ENCODE measurements around the gene PPP4R2. TPM values are rescaled to one million over a fixed set of nuclear protein-coding genes. Genes with fewer than 3 reads are reported as not detected.

The PPP4R2 gene, protein sequence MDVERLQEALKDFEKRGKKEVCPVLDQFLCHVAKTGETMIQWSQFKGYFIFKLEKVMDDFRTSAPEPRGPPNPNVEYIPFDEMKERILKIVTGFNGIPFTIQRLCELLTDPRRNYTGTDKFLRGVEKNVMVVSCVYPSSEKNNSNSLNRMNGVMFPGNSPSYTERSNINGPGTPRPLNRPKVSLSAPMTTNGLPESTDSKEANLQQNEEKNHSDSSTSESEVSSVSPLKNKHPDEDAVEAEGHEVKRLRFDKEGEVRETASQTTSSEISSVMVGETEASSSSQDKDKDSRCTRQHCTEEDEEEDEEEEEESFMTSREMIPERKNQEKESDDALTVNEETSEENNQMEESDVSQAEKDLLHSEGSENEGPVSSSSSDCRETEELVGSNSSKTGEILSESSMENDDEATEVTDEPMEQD
- total RNA-seq = 10 to 100 TPM; 80.0 to 80.9 TPM

DNA sequence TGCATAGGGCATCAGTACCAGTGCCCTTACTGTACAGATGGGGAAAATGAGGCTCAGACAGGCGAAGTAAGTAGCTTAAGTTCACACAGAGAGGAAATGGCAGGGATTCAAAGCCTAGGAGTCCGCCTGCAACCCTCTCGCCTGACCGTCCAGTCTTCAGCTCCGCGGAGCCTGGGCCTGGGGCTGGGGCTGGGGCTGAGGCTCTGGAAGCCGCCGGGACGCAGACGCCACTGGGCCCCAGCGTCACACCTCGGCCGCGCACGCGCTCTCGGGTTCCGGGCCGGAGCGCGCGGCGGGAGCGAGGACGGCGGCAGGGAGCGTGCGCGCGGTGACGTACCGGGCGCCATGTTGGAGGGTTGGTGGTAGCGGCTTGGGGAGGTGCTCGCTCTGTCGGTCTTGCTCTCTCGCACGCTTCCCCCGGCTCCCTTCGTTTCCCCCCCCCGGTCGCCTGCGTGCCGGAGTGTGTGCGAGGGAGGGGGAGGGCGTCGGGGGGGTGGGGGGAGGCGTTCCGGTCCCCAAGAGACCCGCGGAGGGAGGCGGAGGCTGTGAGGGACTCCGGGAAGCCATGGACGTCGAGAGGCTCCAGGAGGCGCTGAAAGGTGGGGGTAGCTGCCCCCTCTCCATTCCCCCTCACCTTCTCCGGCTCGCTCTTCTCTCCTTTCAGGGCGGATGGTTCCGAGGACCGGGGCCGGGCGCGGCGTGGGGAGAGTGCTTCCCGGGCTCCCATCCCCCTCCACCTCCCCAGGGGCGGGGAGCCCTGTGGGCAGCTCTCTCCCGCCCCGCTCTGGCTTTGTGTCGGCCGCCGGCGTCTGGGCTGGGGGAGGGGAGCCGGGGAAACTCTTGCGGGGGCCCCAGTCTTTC lies at the start of gene PPP4R2:
TSS of gene PPP4R2 (plus strand) at position 339 of the 861 bp plus-strand sequence. CDS start at position 566, 227 bp downstream.
- ATAC-seq = peak; percentile 87
- no peaks in the 10 kb centered on the region for H3K27me3 Mint-ChIP-seq (ENCODE audit: low read depth)
- H3K27ac Mint-ChIP-seq = peak within 1 kb of the TSS; percentile 93
- ChIA-PET POLR2A (interaction anchor here (0.7 to 1.7 kb wide), 11 partner anchors 12 to 149 kb away, joined by 3 to 6 read pairs (median 3); partner anchors contain the start of gene SHQ1), CTCF (interaction anchor here (0.6 to 4.8 kb wide), 8 partner anchors 10 to 174 kb away, joined by 3 to 55 read pairs (median 4); no protein-coding TSS in a partner anchor)
- no peaks in the 10 kb centered on the region for H3K9me3 Mint-ChIP-seq (ENCODE audit: insufficient read depth)
- H3K4me3 Mint-ChIP-seq = peak within 1 kb of the TSS; percentile 86
- peaks cover 28% of the 10 kb centered on the region for H3K36me3 Mint-ChIP-seq (ENCODE audit: low read depth)
- DNase-seq = peak; percentile 93
- peaks cover 31% of the 10 kb centered on the region for H3K4me1 Mint-ChIP-seq (ENCODE audit: low read depth)

DNA sequence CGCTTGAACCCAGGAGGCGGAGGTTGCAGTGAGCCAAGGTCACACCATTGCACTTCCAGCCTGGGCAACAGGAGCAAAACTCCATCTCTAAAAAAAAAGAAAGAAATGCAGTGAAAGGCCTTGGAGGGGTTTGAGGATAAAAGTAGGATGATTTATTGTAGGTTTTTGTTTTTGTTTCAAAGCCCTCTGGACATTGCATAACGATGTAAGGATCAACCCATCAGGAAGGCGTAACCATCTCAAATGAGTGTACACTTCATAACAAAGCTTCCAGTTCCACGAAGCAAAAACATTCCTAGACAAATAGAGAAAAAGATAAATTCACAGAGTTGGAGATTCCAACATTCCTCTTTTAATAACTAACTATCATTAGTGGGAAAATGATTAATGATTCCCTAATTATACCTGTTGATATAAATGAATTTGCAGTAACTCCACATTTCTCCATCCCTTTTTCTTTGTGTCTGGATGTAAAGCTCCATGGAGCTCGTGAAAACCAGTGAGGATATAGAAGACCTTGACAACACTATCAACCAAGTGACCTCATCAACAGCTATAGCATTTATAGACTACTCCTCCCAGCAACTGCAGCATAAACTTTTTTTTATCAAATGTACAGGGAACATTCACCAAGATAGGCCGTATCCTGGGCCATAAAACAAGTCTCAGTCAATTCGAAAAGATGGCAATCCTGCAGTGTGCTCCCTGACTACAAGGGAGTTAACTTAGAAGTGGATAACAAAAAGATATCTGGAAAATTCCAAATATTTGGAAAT lies 48.7 kb upstream of the PPP4R2 start:
- ATAC-seq = no peak
- no peak overlapping the region for H3K27ac Mint-ChIP-seq
- H3K27me3 Mint-ChIP-seq (ENCODE audit: low read depth) = no peaks in the 10 kb centered on the region
- H3K4me1 Mint-ChIP-seq (ENCODE audit: low read depth) = peaks cover 27% of the 10 kb centered on the region
- POLR2A ChIA-PET = no interaction called here
- H3K4me3 Mint-ChIP-seq = no peak overlapping the region
- CTCF ChIA-PET = interaction anchor here (1.1 to 4.8 kb wide), 2 partner anchors 108 to 139 kb away, joined by 3 to 37 read pairs; no protein-coding TSS in a partner anchor
- no peaks in the 10 kb centered on the region for H3K9me3 Mint-ChIP-seq (ENCODE audit: insufficient read depth)
- DNase-seq = no peak
- H3K36me3 Mint-ChIP-seq (ENCODE audit: low read depth) = no peaks in the 10 kb centered on the region

DNA sequence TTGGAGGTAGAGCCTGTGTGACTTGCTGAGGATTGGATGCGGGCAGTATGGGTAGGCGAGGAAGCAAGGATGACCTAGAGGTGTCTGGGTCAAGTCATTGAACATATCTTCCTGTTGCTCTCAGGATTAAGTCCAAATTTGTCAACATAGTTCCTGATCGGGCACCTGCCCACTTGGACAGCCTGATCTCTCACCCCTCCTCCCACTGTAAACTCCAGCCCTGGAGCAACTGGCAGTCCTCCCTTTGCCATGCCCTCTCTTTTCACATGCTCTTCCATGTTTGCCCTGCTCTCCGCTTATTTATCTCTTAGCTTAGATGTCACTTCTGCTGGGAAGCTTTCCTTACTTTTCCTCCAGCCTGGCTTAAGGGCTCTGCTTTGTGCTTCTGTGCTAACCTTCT lies 47.6 kb upstream of the PPP4R2 start:
- ChIA-PET CTCF (interaction anchor here (1.1 kb wide), 1 partner anchor 108 kb away, joined by 3 read pairs; no protein-coding TSS in a partner anchor), POLR2A (no interaction called here)
- Mint-ChIP-seq H3K4me1 (ENCODE audit: low read depth) (peaks cover 27% of the 10 kb centered on the region), H3K27me3 (ENCODE audit: low read depth) (no peaks in the 10 kb centered on the region), H3K36me3 (ENCODE audit: low read depth) (no peaks in the 10 kb centered on the region), H3K9me3 (ENCODE audit: insufficient read depth) (no peaks in the 10 kb centered on the region), H3K27ac (no peak overlapping the region), H3K4me3 (no peak overlapping the region)
- ATAC-seq = no peak
- no peak for DNase-seq

DNA sequence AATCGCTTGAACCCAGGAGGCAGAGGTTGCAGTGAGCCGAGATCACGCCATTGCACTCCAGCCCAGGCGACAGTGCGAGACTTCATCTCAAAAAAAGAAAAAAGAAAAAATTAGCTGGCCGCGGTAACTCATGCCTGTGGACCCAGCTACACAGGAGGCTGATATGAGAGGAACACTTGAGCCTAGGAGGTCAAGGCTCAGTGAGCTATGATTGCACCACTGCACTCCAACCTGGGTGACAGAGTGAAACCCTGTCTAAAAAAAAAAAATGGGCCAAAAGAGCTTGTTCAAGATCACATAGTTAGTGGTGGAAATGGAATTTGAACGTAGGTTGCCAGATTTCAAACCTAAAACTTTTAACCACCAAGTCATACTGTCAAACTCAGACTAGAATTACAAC lies 46.2 kb upstream of the PPP4R2 start:
- ATAC-seq = no peak
- no peaks in the 10 kb centered on the region for H3K9me3 Mint-ChIP-seq (ENCODE audit: insufficient read depth)
- no peak overlapping the region for H3K27ac Mint-ChIP-seq
- ChIA-PET CTCF (no interaction called here), POLR2A (interaction anchor here (1.0 kb wide), 1 partner anchor 46 kb away, joined by 4 read pairs; no protein-coding TSS in a partner anchor)
- H3K27me3 Mint-ChIP-seq (ENCODE audit: low read depth) = peaks cover 2% of the 10 kb centered on the region
- peaks cover 25% of the 10 kb centered on the region for H3K4me1 Mint-ChIP-seq (ENCODE audit: low read depth)
- no peak overlapping the region for H3K4me3 Mint-ChIP-seq
- H3K36me3 Mint-ChIP-seq (ENCODE audit: low read depth) = no peaks in the 10 kb centered on the region
- no peak for DNase-seq

DNA sequence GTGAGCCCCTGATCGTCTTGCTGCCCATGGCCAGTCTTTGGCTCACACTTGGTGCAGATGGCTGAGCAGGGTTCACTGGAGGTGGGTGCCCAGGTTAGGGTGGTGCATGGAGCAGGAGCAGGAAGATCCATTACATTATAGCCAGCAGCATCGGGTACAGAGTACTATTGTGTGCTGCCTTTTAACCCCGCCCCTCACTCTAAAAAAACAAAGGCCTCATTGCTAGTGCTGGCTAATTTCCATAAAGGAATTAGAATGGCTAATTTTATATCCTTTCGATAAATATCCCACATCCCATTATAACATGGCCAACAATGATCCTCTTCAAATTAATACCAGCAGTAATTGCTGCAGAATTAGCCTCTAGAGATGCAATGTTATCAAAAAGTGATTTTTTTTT lies 45.8 kb upstream of the PPP4R2 start:
- POLR2A ChIA-PET = interaction anchor here (1.0 kb wide), 1 partner anchor 45 kb away, joined by 4 read pairs; no protein-coding TSS in a partner anchor
- Mint-ChIP-seq H3K9me3 (ENCODE audit: insufficient read depth) (no peaks in the 10 kb centered on the region), H3K27me3 (ENCODE audit: low read depth) (peaks cover 2% of the 10 kb centered on the region), H3K4me1 (ENCODE audit: low read depth) (peaks cover 21% of the 10 kb centered on the region), H3K4me3 (no peak overlapping the region), H3K36me3 (ENCODE audit: low read depth) (no peaks in the 10 kb centered on the region), H3K27ac (no peak overlapping the region)
- ATAC-seq (no peak), DNase-seq (no peak)
- CTCF ChIA-PET = no interaction called here

DNA sequence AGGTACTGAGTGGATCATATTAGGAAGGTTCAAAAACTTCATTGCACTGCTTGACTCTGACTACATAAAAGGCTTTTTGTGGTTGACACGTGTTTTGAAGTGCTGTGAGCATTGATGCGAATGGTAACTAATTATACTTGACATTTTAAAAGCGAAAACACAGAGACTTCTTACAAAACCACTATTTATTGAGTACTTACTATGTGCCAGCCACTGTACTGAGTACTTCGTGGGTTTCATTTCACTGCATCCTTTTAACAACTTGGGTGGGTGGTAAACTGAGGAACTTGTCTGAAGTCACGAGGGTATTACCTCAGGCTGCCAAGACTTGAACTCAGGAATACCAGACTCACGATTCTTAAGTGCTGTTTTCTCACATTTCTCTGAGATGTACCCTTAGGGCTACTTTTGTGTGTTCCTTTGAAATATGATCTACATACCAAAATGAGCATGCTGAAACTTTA lies 45.3 kb upstream of the PPP4R2 start:
- CTCF ChIA-PET = interaction anchor here (0.8 kb wide), 1 partner anchor 46 kb away, joined by 5 read pairs; no protein-coding TSS in a partner anchor
- H3K36me3 Mint-ChIP-seq (ENCODE audit: low read depth) = no peaks in the 10 kb centered on the region
- H3K9me3 Mint-ChIP-seq (ENCODE audit: insufficient read depth) = no peaks in the 10 kb centered on the region
- ATAC-seq (no peak), DNase-seq (no peak)
- POLR2A ChIA-PET = no interaction called here
- no peak overlapping the region for H3K4me3 Mint-ChIP-seq
- peaks cover 20% of the 10 kb centered on the region for H3K4me1 Mint-ChIP-seq (ENCODE audit: low read depth)
- H3K27me3 Mint-ChIP-seq (ENCODE audit: low read depth) = peaks cover 2% of the 10 kb centered on the region
- no peak overlapping the region for H3K27ac Mint-ChIP-seq

DNA sequence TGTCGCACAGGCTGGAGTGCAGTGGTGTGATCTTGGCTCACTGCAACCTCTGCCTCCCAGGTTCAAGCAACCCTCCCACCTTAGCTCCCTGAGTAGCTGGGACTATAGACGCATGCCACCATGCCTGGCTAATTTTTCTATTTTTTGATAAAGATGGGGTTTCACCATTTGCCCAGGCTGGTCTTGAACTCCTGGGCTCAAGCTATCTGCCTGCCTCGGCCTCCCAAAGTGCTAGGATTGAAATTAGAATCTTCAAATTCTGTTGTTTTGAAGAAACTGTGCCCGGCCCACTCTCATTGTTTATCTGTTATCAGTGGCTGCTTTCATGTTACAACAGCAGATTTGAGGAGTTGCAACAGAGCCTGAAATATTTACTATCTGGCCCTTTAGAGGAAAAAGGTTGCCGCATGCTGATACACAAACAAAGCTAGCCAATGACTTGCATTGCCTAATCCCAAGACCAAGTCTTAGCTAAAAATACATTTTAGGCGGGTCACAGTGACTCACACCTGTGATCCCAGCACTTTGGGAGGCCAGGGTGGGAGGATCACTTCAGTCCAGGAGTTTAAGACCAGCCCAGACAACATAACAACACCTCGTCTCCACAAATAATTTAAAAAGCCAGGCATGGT lies 43.2 kb upstream of the PPP4R2 start:
- no peak overlapping the region for H3K27ac Mint-ChIP-seq
- H3K9me3 Mint-ChIP-seq (ENCODE audit: insufficient read depth) = no peaks in the 10 kb centered on the region
- no peaks in the 10 kb centered on the region for H3K36me3 Mint-ChIP-seq (ENCODE audit: low read depth)
- H3K4me1 Mint-ChIP-seq (ENCODE audit: low read depth) = peaks cover 20% of the 10 kb centered on the region
- no peak for DNase-seq
- ChIA-PET POLR2A (no interaction called here), CTCF (interaction anchor here (1.0 to 1.8 kb wide), 3 partner anchors 103 kb away, joined by 3 to 10 read pairs (median 4); no protein-coding TSS in a partner anchor)
- no peak overlapping the region for H3K4me3 Mint-ChIP-seq
- peaks cover 2% of the 10 kb centered on the region for H3K27me3 Mint-ChIP-seq (ENCODE audit: low read depth)
- ATAC-seq = no peak

DNA sequence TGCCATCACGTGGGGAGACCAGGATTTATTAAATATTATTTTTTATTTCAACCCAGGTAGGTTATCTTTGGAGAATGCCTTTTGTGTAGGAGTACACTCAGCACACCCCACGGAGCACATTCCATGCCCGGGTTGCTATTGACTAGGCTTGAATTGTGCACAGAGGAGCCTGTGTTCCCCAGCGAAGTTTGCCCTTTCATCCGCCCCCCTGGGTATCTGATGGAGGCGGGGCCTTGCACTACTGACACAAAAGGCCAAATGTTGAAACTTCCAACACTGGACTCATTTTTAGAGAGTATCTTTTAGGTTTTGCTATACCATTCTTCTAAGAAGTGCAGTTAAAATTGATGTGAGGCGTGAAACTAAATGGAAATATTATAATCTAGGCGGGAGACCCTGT lies 39.3 kb upstream of the PPP4R2 start:
- H3K9me3 Mint-ChIP-seq (ENCODE audit: insufficient read depth) = no peaks in the 10 kb centered on the region
- CTCF ChIA-PET = no interaction called here
- ATAC-seq = no peak
- H3K4me1 Mint-ChIP-seq (ENCODE audit: low read depth) = peaks cover 11% of the 10 kb centered on the region
- H3K36me3 Mint-ChIP-seq (ENCODE audit: low read depth) = no peaks in the 10 kb centered on the region
- H3K4me3 Mint-ChIP-seq = no peak overlapping the region
- peaks cover 2% of the 10 kb centered on the region for H3K27me3 Mint-ChIP-seq (ENCODE audit: low read depth)
- no peak overlapping the region for H3K27ac Mint-ChIP-seq
- DNase-seq = no peak
- POLR2A ChIA-PET = no interaction called here

DNA sequence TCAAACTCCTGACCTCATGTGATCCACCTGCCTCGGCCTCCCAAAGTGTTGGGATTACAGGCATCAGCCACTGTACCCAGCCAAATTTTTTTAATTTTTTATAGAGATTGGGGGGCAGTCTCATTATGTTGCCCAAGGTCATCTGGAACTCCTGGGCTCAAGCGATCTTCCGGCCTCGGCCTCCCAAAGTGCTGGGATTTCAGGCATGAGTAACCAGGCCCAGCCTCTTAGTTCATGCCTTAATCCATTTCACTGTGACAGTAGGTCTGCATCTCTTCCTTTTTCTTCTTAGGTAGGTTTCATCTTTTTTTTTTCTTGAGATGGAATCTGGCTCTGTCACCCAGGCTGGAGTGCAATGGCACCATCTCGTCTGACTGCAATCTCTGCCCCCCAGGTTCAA lies 37.3 kb upstream of the PPP4R2 start:
- no peak for ATAC-seq
- CTCF ChIA-PET = no interaction called here
- H3K27ac Mint-ChIP-seq = no peak overlapping the region

DNA sequence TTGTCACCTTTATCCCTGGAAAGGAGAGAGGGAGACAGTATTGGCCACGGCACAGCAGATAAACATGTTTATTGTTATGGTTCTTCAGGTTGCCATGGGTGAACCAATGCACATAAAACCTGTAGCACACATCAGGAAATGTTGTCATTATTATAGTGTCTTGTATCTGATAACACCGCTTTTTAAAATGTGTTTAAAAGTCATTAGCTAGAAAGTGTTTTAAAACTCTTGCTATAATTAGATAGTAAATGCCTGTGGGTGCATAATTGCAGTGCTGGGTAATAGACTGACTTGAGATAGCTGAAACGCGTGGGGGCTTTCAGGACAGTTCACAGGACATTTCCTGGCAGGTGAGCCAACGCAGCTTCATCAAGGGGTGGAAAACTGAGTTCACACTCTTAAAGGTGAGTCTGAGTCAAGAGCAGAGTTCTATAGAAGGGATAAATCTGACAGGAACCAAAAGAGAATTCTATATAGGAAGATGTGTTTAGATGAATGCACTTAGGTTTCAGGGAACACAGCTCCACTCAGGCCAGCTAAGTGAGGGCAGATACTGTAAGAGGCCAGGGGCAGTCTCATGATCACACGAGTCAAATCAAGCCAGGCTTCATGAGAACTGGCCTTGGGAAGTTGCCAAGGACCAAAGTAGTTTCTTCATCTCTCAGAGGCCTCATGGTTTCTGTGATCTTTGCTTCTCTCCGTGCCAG lies 35.6 kb upstream of the PPP4R2 start:
- peaks cover 27% of the 10 kb centered on the region for H3K4me1 Mint-ChIP-seq (ENCODE audit: low read depth)
- peaks cover 2% of the 10 kb centered on the region for H3K36me3 Mint-ChIP-seq (ENCODE audit: low read depth)
- no peaks in the 10 kb centered on the region for H3K27me3 Mint-ChIP-seq (ENCODE audit: low read depth)
- H3K27ac Mint-ChIP-seq = no peak overlapping the region
- ChIA-PET CTCF (no interaction called here), POLR2A (no interaction called here)
- DNase-seq (no peak), ATAC-seq (no peak)
- H3K4me3 Mint-ChIP-seq = no peak overlapping the region
- H3K9me3 Mint-ChIP-seq (ENCODE audit: insufficient read depth) = no peaks in the 10 kb centered on the region

More for the DNA sequence above, 37.3 kb upstream of the PPP4R2 start:
- Mint-ChIP-seq H3K27me3 (ENCODE audit: low read depth) (peaks cover 2% of the 10 kb centered on the region), H3K9me3 (ENCODE audit: insufficient read depth) (no peaks in the 10 kb centered on the region), H3K36me3 (ENCODE audit: low read depth) (no peaks in the 10 kb centered on the region), H3K4me1 (ENCODE audit: low read depth) (peaks cover 11% of the 10 kb centered on the region), H3K4me3 (no peak overlapping the region)
- DNase-seq = no peak
- POLR2A ChIA-PET = interaction anchor here (1.1 kb wide), 1 partner anchor 37 kb away, joined by 5 read pairs; the partner anchor contains the start of gene PPP4R2
